ENCODE measurements around the gene APEH. TPM values are rescaled to one million over a fixed set of nuclear protein-coding genes. Genes with fewer than 3 reads are reported as not detected.

Gene APEH
- polyA plus RNA-seq, 3 donors, result 31.5 to 46.6 (median 44.6) TPM

DNA sequence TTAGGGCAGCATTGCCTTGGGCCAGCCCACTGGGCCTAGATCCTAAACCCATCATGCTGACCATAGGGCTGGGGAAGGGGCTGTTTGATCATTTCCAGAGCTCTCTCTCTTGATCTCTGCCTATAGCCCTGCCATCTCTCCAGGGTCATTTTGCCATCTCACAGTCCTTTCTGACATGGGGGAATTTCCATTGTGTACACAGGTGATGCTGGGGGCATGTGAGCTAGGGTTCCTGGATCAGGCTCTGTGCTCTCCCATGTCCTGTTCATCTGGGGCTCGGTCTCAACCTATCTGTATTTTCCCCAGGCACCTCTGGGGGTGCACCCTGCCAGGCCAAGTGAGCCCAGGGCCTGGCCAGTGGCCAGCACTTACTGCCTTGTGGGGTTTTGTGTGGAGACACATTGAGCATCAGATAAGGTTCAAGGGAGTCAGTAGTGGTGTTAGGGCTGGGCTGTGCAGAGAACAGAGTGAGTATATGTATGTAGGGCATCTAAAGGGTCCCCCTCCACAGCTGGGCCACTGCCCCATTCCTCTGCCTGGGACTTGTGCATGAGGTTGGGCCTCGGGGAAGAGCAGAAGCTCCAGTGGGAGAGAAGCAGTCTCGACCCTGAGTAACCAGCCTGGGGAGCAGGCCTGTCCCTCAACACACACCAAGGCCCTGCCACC lies 25.7 kb upstream of the APEH start:
- 68 to 86% (median 82%) methylated on average over 3 of the region's 3 CpGs for WGBS, 3 donors
- no peak overlapping the region for H3K27ac ChIP-seq (ENCODE audit: low read depth, low read length)

DNA sequence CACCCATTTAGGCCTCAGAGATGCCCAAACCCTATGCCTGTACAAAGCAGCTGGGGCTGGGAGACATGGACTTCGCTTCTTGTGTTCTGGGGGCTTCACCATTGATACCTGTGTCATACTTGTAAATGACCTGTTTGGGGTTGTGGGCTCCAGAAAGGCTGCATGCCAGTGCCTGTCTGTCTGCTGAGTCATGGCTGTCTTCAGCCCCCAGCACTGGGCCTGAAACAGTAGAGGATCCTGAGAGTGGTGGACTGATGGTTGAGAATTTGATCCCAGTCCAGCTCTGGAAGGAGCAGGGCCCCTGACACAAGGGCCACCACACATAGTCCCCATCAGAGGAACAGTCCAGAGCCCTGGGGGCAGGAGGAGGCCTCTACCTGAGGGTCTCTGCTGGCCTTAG lies 24.6 kb upstream of the APEH start:
- WGBS, 3 donors, result 93 to 100% (median 95%) methylated on average over 1 of the region's 1 CpG
- no peak overlapping the region for H3K27ac ChIP-seq (ENCODE audit: low read depth, low read length)

DNA sequence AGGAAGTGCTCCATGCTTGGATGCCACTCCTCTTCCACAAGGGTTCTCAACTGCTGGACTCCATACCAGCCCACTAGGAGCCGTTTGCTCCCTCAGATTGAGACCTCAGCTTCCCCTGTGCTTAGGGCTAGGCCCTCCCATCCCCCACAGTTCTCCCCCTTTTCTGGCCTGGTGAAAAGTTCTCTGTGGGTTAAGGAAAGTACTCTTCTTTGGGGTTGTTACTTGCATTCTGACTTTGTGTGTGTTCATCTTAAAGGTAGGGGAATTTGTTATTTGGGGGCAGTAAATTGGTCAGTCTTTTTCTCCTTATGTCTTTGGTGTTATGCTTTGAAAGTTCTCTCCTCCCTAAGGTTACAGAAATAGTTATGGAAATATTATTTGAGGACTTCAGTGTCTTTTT lies 24.0 kb upstream of the APEH start:
- no peak overlapping the region for H3K27ac ChIP-seq (ENCODE audit: low read depth, low read length)
- WGBS, 3 donors, result 62 to 100% (median 63%) methylated on average over 1 of the region's 1 CpG

DNA sequence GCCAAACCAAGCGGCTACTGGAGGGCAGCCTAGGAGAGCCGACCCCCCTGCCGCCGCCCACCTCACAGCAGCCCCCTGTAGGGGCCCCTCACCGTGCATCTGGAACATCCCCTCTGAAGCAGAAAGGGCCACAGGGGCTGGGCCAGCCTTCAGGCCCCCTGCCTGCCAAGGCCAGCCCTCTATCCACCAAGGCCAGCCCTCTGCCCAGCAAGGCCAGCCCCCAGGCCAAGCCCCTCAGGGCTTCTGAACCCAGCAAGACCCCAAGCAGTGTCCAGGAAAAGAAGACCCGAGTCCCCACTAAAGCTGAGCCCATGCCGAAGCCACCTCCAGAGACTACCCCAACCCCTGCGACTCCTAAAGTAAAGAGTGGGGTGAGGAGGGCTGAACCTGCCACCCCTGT lies 23.5 kb upstream of the APEH start:
- WGBS, 3 donors, result 64 to 77% (median 69%) methylated on average over 8 of the region's 8 CpGs
- no peak overlapping the region for H3K27ac ChIP-seq (ENCODE audit: low read depth, low read length)

DNA sequence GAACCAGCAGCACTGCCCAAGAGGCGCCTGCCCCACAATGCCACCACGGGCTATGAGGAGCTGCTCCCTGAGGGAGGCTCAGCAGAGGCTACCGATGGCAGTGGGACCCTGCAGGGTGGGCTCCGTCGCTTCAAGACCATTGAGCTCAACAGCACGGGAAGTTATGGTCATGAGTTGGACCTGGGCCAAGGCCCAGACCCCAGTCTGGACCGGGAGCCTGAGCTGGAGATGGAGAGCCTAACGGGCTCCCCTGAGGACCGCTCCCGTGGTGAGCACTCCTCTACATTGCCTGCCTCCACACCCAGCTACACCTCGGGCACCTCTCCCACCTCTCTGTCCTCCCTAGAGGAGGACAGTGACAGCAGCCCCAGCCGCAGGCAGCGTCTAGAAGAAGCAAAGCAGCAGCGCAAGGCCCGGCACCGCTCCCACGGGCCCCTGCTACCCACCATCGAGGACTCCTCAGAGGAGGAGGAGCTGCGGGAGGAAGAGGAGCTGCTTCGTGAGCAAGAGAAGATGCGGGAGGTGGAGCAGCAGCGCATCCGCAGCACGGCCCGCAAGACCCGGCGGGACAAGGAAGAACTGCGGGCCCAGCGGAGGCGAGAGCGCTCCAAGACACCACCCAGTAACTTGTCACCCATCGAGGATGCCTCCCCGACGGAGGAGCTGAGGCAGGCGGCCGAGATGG lies 21.8 kb upstream of the APEH start:
- no peak overlapping the region for H3K27ac ChIP-seq (ENCODE audit: low read depth, low read length)
- WGBS, 3 donors, result 89 to 91% (median 91%) methylated on average over 36 of the region's 36 CpGs

DNA sequence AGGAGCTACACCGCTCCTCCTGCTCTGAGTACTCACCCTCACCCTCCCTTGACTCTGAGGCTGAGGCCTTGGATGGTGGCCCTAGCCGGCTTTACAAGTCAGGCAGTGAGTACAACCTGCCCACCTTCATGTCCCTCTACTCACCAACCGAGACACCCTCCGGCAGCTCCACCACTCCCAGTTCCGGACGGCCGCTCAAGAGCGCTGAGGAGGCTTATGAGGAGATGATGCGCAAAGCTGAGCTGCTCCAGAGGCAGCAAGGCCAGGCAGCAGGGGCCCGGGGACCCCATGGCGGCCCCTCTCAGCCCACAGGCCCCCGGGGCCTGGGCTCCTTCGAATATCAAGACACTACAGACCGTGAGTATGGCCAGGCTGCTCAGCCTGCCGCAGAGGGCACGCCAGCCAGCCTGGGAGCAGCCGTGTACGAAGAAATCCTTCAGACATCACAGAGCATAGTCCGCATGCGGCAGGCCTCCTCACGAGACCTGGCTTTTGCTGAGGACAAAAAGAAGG lies 21.2 kb upstream of the APEH start:
- WGBS, 3 donors, result 86 to 91% (median 88%) methylated on average over 21 of the region's 21 CpGs
- no peak overlapping the region for H3K27ac ChIP-seq (ENCODE audit: low read depth, low read length)

DNA sequence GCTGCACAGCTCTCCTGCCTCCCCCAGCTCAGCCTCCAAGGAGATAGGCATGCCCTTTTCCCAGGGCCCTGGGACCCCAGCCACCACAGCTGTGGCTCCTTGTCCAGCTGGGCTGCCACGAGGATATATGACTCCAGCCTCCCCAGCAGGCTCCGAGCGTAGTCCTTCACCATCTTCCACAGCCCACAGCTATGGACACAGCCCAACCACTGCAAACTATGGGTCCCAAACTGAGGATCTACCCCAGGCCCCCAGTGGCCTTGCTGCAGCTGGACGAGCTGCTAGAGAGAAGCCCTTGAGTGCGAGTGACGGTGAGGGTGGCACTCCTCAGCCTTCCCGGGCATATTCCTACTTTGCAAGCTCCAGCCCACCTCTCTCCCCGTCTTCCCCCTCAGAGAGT lies 20.5 kb upstream of the APEH start:
- WGBS, 3 donors, result 75 to 80% (median 78%) methylated on average over 8 of the region's 8 CpGs
- H3K27ac ChIP-seq (ENCODE audit: low read depth, low read length), result no peak overlapping the region

DNA sequence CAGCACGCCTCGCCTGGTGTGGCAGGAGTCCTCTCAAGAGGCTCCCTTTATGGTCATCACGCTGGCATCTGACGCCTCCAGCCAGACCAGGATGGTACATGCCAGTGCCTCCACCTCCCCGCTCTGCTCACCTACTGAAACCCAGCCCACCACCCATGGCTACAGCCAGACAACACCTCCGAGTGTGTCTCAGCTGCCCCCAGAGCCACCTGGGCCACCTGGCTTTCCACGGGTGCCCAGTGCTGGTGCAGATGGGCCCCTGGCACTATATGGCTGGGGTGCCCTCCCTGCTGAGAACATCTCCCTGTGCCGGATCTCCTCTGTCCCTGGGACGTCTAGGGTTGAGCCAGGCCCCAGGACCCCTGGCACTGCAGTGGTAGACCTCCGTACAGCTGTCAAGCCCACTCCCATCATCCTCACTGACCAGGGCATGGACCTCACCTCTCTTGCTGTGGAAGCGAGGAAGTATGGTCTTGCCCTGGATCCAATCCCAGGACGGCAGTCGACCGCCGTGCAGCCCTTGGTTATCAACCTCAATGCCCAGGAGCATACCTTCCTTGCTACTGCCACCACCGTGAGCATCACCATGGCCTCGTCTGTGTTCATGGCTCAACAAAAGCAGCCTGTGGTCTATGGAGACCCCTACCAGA lies 19.9 kb upstream of the APEH start:
- H3K27ac ChIP-seq (ENCODE audit: low read depth, low read length), result no peak overlapping the region
- 87 to 92% (median 91%) methylated on average over 17 of the region's 17 CpGs for WGBS, 3 donors

DNA sequence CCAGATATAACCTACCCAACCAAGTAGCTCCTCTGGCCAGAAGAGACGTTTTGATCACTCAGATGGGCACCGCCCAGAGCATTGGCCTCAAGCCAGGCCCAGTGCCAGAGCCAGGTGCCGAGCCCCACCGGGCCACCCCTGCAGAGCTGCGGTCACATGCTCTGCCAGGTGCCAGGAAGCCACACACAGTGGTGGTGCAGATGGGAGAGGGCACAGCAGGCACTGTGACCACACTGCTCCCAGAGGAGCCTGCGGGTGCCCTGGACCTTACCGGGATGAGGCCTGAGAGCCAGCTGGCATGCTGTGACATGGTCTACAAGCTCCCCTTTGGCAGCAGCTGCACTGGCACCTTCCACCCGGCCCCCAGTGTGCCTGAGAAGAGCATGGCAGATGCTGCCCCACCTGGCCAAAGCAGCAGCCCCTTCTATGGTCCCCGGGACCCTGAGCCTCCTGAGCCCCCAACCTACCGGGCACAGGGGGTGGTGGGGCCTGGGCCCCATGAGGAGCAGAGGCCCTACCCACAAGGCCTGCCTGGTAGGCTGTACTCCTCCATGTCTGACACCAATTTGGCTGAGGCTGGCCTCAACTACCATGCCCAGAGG lies 19.1 kb upstream of the APEH start:
- no peak overlapping the region for H3K27ac ChIP-seq (ENCODE audit: low read depth, low read length)
- 64 to 80% (median 69%) methylated on average over 10 of the region's 10 CpGs for WGBS, 3 donors

DNA sequence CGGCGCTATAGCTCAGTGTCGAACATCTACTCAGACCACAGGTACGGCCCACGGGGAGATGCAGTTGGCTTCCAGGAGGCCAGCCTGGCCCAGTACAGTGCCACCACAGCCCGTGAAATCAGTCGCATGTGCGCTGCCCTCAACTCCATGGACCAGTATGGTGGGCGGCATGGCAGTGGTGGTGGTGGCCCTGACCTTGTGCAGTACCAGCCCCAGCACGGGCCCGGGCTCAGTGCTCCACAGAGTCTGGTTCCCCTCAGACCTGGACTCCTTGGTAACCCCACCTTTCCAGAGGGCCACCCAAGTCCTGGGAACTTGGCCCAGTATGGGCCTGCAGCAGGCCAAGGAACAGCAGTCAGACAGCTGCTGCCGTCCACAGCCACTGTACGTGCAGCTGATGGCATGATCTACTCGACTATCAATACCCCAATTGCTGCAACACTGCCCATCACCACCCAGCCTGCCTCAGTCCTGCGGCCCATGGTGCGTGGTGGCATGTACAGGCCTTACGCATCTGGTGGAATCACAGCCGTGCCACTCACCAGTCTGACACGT lies 18.3 kb upstream of the APEH start:
- 94 to 97% (median 95%) methylated on average over 19 of the region's 19 CpGs for WGBS, 3 donors
- H3K27ac ChIP-seq (ENCODE audit: low read depth, low read length), result no peak overlapping the region

DNA sequence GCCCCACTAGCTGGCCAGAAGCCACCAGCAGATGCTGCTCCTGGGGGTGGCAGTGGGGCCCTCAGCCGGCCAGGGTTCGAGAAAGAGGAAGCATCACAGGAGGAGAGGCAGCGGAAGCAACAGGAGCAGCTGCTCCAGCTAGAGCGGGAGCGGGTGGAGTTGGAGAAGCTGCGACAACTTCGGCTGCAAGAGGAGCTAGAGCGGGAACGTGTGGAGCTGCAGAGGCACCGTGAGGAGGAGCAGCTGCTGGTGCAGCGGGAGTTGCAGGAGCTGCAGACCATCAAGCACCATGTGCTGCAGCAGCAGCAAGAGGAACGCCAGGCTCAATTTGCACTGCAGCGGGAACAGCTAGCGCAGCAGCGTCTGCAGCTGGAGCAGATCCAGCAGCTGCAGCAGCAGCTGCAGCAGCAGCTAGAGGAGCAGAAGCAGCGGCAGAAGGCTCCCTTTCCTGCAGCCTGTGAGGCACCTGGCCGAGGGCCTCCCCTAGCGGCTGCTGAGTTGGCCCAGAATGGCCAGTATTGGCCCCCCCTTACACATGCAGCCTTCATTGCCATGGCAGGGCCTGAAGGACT lies 17.5 kb upstream of the APEH start:
- WGBS, 3 donors, result 50 to 69% (median 53%) methylated on average over 18 of the region's 18 CpGs
- no peak overlapping the region for H3K27ac ChIP-seq (ENCODE audit: low read depth, low read length)

DNA sequence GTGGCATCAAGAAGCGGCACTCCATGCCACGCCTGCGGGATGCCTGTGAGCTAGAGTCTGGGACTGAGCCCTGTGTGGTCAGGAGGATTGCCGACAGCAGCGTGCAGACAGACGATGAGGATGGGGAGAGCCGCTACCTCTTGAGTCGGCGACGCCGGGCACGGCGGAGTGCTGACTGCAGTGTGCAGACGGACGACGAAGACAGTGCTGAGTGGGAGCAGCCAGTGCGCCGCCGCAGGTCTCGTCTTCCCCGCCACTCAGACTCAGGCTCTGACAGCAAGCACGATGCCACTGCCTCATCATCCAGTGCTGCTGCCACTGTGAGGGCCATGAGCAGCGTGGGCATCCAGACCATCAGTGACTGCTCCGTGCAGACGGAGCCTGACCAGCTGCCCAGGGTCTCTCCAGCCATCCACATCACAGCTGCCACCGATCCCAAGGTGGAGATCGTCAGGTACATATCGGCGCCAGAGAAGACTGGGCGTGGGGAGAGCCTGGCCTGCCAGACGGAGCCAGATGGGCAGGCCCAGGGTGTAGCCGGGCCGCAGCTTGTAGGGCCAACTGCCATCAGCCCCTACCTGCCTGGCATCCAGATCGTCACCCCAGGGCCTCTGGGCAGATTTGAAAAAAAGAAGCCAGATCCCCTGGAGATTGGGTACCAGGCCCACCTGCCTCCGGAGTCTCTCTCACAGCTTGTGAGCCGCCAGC lies 16.8 kb upstream of the APEH start:
- 93 to 95% (median 94%) methylated on average over 36 of the region's 36 CpGs for WGBS, 3 donors

DNA sequence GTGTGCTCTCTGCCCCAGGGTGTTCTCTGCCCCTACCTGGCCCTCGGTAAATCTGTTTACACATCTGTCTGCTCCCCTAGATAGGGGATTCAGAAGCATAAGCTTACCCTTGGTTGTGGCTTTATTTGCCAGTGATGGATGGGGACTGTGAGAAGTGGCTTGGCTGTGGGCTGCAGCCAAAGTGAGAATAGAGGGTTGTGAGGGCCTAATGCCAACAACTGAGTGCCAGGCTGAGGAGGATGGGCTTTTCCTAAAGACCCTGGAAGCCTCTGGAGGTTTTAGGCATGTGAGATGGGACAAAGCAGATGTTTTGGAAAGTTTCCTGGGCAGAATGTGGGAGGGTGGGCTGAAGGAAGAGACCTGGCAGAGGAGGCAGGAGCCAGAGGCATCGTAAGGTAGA lies 15.4 kb upstream of the APEH start:
- no peak overlapping the region for H3K27ac ChIP-seq (ENCODE audit: low read depth, low read length)
- WGBS, 3 donors, result 57 to 67% (median 64%) methylated on average over 2 of the region's 2 CpGs

More for the DNA sequence above, 16.8 kb upstream of the APEH start:
- no peak overlapping the region for H3K27ac ChIP-seq (ENCODE audit: low read depth, low read length)

DNA sequence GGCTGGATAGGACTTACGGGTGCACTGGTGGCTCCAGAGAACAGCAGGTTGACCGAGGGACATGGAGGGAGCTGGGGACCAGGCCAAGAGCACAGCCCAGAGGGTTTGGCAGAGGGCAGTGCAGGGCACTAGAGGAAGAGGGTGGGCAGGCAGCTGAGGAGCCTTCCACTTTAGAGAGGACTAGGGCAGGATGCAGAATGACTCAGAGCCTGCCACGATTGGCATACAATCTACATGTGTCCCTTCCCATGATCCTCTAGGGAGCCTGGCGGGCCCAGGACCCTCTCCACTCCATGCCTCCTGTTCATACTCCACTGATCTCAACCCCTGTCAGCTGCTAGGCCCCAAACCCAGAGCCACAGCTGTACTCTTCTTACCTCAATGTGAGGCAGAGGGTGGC lies 14.4 kb upstream of the APEH start:
- 59 to 83% (median 60%) methylated on average over 4 of the region's 4 CpGs for WGBS, 3 donors
- H3K27ac ChIP-seq (ENCODE audit: low read depth, low read length), result no peak overlapping the region

DNA sequence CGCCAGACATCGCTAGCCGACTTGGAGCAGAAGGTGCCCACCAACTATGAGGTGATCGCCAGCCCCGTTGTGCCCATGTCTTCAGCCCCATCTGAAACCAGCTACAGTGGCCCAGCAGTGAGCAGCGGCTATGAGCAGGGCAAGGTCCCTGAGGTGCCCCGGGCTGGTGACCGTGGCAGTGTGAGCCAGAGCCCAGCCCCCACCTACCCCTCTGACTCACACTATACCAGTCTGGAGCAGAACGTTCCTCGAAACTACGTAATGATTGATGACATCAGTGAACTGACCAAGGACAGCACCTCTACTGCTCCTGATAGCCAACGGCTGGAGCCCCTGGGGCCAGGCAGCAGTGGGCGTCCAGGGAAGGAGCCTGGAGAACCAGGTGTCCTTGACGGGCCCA lies 12.9 kb upstream of the APEH start:
- WGBS, 3 donors, result 71 to 88% (median 84%) methylated on average over 14 of the region's 14 CpGs
- H3K27ac ChIP-seq (ENCODE audit: low read depth, low read length), result no peak overlapping the region

DNA sequence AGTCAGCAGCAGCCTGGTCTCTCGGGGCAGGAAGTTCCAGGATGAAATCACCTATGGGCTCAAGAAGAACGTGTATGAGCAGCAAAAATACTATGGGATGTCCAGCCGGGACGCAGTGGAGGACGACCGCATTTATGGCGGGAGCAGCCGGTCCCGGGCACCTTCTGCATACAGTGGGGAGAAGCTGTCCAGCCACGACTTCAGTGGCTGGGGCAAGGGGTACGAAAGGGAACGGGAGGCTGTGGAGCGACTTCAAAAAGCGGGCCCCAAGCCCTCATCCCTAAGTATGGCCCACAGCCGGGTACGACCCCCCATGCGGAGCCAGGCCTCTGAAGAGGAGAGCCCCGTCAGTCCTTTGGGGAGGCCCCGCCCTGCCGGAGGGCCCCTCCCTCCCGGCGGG lies 12.1 kb upstream of the APEH start:
- WGBS, 3 donors, result 88 to 90% (median 89%) methylated on average over 22 of the region's 22 CpGs

DNA sequence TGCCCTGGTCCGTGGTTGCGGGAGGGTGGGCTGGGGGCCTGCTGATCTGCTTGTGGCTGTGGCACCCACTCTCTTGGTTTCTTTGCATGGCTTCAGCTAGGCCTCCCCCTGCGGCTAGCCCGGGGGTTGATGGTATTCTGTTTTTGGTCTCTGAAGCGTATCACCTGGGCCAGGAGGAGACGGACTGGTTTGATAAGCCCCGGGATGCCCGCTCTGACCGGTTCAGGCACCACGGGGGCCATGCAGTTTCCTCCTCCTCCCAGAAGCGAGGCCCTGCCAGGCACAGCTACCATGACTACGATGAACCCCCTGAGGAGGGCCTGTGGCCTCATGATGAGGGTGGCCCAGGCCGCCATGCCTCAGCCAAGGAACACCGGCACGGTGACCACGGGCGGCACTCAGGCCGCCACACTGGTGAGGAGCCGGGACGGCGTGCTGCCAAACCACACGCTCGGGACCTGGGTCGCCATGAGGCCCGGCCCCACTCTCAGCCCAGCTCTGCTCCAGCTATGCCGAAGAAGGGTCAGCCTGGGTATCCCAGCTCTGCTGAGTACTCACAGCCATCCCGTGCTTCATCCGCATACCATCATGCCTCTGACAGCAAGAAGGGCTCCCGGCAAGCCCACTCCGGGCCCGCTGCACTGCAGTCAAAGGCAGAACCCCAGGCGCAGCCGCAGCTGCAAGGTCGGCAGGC lies 11.3 kb upstream of the APEH start:
- no peak overlapping the region for H3K27ac ChIP-seq (ENCODE audit: low read depth, low read length)
- WGBS, 3 donors, result 93 to 96% (median 95%) methylated on average over 32 to 34 of the region's 34 CpGs

More for the DNA sequence above, 12.1 kb upstream of the APEH start:
- no peak overlapping the region for H3K27ac ChIP-seq (ENCODE audit: low read depth, low read length)

Data from adipose tissue (tissue), 3 donors.